Amygdala (tissue), 56 donors: ENCODE measurements around the gene PEX10.
"Not testable (repeated sequence)": the region's sequence is repeated elsewhere in the genome, so short reads cannot be mapped to it uniquely, and the experiment has no call there.

Experiments used
- DNase-seq, 56 donors: peaks; one replicate each; lab custom pipeline; 2025; lab: John Stamatoyannopoulos, UW

Gene PEX10

DNA sequence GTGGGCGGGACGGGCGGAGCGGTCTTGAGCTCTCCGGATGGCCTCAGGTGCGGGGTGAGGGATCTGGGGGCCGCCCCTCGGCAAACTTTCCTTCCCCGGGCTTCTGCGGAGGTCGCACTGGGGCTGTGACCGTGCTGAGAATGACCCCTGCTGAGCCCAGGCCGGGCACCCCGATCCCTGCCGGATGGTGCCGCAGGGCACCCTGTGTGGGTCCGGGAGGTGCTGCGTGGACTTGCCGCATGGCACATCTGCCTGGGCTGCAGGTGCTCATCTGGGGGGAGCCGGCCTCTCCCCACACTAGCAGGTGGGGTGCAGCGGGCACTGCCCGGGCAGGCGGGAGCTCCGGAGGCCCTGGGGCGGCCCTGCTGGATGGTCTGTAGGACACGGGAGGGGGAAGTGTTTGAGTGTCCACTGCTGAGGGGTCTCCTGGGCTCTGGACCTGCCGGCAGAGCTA, 31.8 kb upstream of the PEX10 start:
- DNase-seq, result no peak

DNA sequence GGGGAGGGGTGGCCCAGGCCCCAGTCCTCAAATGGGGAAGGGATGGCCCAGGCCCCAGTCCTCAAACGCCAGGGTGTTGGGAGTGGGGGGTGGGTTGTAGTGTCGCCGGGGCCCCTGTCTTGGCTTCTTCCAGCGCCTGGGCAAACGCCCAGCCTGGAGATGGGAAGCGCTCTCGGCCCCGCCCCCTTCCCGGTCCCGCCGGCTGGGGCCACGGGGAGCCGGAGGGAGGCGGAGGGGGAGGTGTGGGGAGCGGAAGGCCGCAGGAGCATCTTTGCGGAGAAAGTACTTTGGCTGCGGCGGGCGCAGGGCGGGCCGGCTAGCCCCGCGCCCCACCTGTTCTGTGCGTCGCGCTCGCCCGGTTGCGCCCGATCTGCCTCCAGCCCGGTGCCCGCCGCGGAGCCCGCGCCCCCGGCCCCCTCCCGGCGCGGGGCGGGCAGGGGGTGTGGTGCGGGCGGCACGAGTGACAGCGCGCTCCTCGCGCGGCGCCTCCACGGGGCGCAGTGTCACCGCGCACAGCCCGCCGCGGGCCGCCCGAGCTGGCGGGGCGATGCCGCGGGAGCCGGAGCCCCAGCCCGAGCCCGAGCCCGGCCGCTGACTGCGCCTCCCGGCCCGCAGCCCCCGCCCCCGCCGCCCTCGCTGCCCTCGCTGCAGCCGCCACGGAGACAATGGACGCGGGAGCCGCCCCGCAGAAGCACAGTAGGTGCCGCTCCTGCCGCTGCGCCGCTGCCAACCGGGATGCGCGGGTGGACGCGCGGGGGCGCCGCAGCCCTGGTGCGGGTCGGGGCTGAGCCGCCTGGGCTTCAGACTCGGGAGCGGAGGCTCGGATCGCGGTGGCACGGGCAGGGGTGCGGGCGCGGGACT, 31.1 kb upstream of the PEX10 start:
- DNase-seq, result peak in 32 of 56 donors; percentile 15 to 79 (median 48)

DNA sequence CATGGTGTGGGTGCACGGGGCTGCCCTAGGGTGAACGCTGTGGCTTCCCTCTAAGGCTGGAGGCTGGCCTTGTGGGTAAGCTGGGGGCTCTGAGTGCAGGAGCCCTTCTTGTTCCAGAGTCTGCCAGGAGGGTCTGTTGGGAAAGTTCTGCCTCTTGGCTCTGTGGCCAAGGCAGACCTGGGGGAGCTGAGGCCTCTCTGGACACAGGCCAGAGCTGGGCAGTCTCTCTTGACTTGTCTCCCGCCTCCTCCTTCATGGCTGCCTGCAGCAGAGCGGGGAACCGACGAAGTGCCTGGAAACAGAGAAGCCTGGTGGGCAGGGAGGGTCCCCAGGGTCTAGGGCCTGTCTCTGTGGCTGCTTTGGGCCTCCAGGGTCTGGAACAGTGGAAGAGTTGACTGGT, 30.3 kb upstream of the PEX10 start:
- DNase-seq, result no peak

DNA sequence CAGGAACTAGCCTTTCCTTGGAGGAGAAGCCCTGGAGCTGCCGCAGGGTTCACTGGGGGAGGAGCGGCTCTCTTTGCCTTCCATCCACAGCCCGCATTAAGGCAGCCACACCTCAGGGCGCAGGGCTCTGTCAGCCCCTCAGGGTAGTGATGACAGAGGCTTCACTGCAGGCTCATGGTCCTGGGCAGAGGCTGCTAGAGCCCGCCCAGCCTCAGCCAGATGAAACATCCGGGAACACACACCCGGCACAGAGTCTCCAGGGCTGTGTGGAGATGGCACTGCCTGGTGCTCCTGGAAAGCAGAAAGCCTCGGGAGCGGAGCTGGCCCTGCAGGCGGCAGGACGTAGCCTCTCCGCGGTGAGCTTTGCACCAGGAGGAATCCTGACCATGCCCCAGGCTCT, 29.4 kb upstream of the PEX10 start:
- peak in 19 of 56 donors; percentile 12 to 64 (median 41) for DNase-seq

DNA sequence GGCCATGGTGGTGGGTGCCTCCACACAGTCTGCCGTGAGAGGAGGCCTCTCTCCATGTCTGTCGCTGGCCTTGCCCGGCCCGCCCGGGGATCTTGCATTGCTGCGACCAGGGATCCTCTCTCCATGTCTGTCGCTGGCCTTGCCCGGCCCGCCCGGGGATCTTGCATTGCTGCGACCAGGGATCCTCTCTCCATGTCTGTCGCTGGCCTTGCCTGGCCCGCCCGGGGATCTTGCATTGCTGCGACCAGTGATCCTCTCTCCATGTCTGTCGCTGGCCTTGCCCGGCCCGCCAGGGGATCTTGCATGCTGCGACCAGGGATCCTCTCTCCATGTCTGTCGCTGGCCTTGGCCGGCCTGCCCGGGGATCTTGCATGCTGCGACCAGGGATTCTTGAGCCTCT, 28.0 kb upstream of the PEX10 start:
- DNase-seq, result not testable (repeated sequence)

DNA sequence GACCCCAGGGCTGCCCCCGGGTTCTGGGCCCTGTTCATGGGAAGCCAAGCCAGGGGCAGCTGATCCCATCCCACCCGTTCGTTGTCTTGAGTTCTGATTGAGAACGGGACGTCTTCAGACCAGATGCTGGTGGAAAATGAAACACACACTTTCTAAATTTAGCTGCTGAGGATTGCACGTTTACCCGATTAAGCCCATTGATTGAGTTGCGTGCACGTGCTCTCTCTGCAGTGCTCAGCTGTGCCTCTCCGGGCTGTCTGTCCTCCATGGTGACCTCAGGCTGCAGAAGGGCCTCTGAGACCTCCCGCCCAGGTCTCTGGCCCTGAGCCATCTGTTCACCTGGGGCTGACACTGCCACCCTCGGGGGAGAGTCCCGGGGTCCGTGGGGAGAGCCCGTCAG, 27.0 kb upstream of the PEX10 start:
- no peak for DNase-seq

DNA sequence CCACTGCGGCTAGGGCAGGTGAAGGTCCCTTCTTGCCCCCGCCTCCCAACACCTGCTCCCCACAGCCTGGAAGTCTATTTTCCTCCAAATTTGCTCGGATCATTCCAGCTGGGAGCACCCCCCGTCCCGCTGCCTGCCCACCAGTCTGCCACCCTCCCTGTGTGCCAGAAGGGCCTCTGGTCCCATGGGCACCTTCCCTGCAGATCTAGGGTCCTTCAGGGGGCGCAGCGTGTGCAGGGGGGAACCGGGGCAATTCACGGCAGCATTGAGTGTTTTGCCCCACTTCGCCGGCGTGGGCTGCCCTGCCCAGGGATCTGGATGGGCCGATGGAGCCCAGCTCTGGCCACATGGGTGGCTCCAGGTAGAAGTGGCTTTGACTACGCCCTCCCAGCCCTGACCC, 26.3 kb upstream of the PEX10 start:
- no peak for DNase-seq

DNA sequence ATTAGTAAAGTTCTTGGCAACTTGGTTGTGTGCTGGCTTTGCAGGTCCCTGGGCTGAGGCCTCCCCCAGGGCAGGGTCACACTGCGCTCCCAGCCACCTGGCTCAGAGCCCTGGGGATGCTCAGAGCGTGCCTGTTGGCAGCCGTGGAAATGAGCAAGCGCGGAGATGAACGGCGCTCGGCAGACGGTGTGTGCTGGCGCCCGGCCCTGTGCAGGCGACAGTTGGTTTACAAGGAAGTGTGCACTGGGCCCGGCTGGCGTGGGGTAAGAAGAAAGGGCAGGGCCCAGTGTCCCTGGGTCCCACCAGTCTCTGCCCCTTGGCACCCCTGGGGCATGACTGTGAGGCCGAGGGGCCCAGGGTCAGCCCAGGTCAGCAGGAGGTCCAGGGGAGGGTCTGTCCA, 25.7 kb upstream of the PEX10 start:
- peak in 14 of 56 donors; percentile 17 to 48 (median 32) for DNase-seq

DNA sequence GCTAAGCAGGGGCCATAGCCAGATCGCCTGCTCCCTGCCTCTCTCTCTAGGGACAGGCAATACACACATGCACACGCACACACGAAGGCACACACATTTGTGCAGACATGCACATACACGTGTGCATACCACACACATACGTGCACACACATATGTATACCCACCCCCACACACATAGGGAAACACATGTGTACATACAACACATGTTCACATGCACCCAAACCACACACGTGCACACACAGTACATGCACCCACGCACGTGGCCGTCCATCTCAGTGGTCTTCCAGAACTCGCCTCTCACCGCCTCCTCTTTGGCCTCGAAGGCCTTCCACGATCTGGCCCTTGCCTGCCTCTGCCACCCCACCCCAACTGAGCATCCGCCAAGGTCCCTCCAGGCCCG, 25.3 kb upstream of the PEX10 start:
- DNase-seq, result no peak

DNA sequence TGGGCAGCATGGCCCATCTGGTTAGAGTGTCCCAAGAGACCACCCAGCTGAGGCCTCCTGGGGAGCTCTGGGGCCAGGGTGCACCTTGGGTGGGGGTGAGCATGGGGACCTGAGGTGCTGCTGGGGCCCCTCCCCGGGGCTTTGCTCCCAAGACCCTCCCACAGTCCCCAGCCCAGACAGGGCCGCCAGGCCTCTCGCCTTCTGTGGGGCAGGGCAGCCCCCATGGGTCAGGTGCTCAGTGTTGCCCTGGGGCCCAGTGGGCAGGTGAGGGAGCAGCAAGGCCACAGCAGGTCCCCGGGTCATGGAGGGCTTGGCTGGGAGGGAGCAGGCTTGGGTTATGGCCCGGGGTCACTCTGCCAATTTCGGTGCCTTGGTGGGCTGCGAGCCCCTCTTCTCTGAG, 24.5 kb upstream of the PEX10 start:
- DNase-seq, result no peak

DNA sequence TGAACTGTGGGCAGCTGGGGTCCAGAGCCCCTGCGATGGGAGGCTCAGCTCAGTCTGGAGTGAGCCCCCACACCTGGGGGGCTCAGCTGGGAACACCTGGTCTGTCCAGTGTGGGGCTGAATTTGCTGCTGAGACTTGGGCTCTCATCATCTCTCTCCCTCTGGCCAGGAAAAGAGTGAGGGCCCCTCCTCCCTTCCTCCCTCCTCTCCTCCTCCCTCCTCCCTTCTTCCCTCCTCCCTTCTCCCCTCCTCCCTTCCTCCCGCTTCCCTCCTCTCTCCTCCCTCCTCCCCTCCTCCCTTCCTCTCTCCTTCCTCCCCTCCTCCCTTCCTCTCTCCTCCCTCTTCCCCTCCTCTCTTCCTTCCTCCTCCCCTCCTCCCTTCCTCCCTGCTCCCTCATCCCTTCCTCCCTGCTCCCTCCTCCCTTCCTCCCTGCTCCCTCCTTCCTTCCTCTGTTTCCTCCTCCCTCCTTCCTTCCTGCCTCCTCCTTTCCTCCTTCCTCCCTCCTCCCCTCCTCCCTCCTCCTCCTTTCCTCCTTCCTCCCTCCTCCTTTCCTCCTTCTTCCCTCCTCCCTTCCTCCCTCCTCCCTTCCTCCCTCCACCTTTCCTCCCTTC, 23.5 kb upstream of the PEX10 start:
- no peak for DNase-seq

DNA sequence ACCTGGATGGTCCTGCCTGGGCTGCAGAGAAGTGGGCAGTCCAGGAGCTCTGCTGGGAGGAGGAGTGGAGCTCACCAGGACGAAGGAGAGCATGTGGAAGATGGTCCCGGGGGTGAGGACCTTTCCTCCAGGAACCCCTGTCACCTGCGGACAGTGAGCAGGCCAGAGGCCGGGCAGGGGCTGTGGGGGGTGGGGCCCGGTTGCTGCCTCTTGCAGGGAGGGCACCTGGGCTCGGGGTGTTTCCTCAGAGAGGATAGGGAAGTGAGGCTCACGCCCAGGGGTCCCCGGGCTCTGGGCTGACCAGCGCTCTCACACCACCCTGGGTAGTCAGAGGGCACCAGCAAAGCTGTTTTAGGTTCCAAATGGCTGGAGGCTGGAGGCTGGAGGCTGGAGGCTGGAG, 22.7 kb upstream of the PEX10 start:
- DNase-seq, result no peak

DNA sequence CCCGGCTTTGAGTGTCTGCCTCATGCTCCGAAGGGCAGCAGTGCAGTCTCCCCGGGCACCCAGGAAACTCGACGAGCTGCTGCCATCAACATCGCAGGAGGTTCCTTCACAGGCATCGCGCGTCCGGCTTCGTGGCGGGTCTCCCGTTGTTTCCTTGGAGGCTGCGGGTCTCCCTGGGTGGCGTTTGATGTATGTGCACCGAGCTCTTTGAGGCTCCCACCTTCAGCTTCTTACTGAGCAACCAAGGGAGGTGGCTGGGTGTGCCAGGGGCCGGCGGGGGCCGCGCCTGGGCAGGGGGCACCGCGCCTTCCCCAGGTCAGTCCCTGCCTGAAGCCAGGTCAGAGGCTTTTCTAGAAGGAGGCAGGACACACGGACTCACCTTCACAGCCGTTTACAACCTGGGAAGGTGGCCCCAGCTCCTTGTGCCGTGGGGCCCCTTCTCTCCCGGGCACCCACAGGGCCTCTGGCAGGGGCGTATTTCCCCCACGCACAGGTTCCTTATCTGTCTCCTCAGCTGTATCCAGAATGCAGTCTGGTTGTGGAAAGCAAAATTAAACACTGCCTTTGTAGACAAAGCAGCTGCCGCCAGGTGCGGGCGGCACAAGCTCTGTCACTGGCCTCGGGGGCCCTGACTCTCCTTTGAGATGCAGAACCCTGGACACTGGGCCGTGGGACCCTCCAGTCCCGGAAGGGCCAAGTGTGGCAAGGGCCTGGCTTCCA, 21.7 kb upstream of the PEX10 start:
- DNase-seq, result no peak

DNA sequence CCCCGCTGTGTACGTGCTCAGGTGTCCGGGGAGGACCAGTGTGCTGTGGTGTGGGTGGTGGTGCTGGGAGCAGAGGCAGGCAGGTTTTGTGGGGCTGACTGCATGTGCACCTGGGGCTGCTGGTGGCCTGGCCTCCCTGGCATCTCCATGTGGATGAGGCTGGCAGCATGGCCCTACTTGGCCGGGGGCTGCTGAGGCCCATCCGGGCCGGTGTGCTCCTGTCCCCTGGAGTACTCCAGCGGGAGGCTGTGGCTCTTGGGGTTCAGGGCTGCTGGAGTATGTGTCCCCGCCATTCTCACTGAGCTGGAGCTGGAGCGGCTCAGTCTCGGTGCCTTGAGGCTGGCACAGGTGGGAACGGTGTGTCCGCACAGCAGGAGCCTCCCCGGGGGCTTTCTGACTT, 20.8 kb upstream of the PEX10 start:
- DNase-seq, result no peak

DNA sequence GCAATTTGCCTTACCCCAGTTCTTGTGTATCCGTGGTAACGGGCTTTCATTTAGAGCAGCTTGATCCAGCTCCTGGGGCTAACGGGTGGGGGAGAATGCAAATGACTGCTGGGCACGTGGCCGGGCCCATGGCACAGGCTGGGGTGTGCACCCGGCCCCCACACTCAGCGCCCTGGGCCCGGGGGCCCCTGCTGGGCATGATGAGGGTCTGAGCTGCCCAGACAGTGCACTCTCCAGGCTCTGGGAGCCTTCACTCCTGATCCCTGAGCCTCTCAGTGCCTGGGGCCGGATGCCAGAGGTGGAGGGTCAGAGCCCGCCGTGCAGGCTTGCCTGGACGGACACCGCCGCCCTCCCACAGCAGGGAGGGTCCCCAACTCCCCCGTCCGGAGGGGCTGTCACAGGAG, 20.1 kb upstream of the PEX10 start:
- DNase-seq, result peak in 5 of 56 donors; percentile 10 to 37 (median 34)

DNA sequence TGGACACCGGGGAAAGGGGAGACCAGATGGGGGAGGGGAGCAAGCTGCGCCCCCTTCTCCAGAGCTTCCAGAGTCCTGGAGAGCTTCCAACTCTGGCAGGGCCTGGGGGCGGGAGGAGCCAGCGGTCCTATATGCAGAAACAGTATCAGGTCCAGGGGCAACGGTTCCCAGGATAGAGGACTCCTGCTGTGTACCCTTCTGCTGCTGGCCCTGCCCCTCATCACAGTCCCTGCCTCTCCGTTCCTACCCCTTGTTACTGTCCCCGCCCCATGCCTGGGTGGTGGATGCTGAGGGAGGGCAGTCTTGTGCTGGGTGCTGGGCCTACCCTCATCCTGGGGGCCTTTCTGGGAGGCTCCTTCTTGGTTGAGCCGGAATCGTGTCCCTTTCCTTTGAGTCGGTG, 19.2 kb upstream of the PEX10 start:
- DNase-seq, result no peak

DNA sequence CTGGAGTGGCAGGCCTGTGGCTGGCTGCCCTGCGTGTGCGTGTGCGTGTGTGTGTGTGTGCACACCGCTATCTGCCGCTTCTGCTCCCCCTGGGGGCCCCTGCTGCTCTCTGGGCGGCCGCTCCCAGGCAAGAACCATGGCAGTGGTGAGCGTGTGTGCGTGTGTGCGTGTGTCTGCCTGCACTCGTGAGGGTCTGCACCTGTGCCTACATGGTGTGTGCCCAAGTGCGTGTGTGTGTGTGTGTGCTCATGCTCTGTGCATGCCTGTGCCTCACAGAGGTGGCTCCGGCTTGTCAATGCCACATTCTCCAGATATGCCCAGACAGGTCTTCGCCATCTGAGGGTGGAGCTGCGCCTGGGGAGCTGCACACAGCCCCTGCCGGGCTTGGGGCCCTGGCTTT, 18.7 kb upstream of the PEX10 start:
- DNase-seq, result no peak

DNA sequence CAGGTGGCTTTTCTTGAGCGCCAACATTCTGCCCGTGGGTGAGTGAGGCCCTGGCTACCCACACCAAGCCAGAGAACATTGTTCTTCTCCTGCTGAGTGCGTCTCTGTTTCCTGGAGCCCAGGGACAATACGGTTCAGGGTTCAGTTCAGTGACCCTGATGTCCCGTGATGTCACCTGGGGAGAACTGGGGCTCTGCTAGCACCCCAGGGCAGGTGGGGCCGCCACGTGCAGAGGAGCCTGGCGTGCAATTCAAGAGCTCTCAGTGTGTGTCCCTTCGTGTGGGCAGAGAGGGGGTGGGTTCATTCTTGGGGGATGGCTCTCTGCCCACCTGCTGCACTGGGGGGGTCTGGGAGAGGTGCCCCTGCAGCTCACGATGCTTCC, 18.2 kb upstream of the PEX10 start:
- no peak for DNase-seq

DNA sequence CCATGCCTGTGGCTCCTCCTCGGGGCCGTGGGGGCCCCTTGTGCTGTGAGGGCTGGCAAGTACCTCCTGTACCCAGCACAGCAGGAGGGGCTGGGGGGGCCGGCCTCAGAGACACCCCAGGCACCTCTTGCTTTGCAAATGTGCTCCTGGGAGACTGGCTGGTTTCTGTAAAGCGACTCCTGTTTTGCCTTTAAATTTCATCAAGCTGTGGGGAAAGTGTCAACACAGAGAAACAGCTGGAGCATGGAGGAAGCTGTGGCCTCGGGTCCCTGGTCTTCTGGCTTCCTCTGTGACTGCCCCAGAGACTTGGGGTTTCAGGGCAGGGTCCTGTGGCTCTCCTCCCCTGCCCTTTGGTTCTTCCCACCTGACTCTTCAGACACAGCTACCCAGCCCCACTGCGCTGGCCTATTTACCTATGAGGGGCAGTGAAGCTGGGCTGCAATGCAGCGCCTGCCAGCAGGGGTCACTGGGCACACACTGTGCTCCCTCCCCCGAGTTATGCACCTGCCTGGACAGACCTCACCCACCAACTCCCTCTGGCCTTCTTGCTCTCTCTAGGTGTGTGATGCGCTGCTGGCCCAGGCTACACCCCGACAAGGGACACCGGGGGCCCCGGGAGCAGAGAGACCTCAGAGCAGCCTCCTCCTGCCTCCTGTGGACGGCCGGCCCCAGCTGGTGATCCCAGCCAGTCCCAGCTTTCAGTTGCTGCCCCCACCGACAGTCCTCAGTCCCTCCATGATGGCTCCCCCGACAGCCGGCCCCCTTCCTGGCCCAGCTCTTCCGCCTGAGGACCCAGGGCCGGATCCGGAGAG, 17.6 kb upstream of the PEX10 start:
- DNase-seq, result no peak

DNA sequence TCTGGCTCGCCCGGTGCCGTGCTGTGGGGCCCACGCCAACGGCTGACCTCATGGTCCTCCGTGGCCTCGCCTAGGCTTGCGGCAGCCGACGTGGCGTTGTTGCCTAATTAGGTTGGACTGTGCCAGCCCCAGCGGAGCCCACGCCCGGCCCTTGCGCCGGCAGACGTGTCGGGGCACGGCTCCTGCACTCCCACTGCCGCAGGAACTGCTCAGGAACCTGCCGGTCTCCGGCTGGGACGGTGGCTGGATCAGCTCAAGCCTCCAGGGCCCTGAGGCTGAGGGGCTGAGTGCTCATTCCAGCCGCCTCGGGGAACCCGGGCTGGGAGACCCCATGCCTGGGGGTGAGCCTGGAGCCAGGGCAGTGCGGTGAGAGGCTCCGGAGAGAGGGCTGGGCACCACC, 16.1 kb upstream of the PEX10 start:
- DNase-seq, result no peak

DNA sequence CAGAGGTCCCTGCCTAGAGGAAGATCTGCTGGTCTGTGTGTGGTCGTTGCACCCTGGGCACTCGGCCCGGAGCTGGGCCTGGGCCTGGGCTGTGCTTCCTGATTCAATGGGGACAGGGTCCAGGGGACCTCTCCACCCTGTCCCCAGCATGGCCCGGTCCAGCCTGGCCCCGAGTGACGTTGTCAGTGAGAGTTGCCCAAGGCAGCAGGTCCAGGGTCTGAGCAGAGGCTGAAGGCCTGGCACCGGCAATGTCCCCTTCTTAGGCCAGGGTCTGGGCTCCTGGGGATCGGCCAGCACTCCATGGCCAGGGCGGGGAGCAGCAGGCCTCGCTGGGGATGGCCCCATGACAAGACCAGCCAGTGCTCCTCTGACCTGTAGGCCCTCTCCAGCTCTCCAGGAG, 15.6 kb upstream of the PEX10 start:
- no peak for DNase-seq
